Tibial nerve (tissue), 4 donors: ENCODE measurements around the gene TAF4.

Experiments used
- EP300 ChIP-seq, 2 donors: sonication (generic); formaldehyde crosslinking; IDR thresholded peaks; one replicate each; pipeline ENCODE4 v1.6.1; 2017; ENCODE audit warnings: antibody characterized with exemption in 2 of 2, mild to moderate bottlenecking in 1 of 2
- TF ChIP-seq, protein P1 (sequence below), 5 experiments: fragments of 200-600 bp in 3 of 5; fragments of 450-650 bp in 2 of 5; sonication (generic) in 3 of 5; IDR thresholded peaks; one replicate each; pipeline ENCODE4 v1.5.1; 2016 to 2019; ENCODE audit warnings: antibody characterized with exemption in 5 of 5, mild to moderate bottlenecking in 3 of 5, moderate library complexity in 2 of 5

GRCh38 chr20:61932711-61933480 is 132.8 kb downstream of the TAF4 start:
- TF ChIP-seq, protein P1, sequence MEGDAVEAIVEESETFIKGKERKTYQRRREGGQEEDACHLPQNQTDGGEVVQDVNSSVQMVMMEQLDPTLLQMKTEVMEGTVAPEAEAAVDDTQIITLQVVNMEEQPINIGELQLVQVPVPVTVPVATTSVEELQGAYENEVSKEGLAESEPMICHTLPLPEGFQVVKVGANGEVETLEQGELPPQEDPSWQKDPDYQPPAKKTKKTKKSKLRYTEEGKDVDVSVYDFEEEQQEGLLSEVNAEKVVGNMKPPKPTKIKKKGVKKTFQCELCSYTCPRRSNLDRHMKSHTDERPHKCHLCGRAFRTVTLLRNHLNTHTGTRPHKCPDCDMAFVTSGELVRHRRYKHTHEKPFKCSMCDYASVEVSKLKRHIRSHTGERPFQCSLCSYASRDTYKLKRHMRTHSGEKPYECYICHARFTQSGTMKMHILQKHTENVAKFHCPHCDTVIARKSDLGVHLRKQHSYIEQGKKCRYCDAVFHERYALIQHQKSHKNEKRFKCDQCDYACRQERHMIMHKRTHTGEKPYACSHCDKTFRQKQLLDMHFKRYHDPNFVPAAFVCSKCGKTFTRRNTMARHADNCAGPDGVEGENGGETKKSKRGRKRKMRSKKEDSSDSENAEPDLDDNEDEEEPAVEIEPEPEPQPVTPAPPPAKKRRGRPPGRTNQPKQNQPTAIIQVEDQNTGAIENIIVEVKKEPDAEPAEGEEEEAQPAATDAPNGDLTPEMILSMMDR (IDR thresholded peaks at IDR 0.05): no peak
- no peak for TF ChIP-seq EP300 (IDR thresholded peaks at IDR 0.05)
